Activated CD8-positive, alpha-beta T cell treated with anti-CD3 and anti-CD28 coated beads, Interleukin-2, amount 10 ng/mL, durations not matched to agents 7 days and 5 days (primary cell): Measurements from ENCODE around the gene GPSM1. TPM values are rescaled to one million over a fixed set of nuclear protein-coding genes. Genes with fewer than 3 reads are reported as not detected.
A peak's percentile ranks its signal among the peaks of the same experiment; 100 is the strongest.

Source experiments
- ATAC-seq: fragments of 150-1000 bp; cut with Tn5 transposase; one replicate; pipeline ENCODE4 v1.10.0; 2021; ENCODE audit warnings: moderate library complexity
- CTCF ChIA-PET: fragments of 350-600 bp; sonication (Branson Sonifier 250); formaldehyde crosslinking; loops from one replicate; lab custom pipeline; 2021; ENCODE audit warnings: antibody characterized with exemption; lab: Charles Lee
- POLR2A ChIA-PET: fragments of 350-600 bp; sonication (Branson Sonifier 250); formaldehyde crosslinking; loops from one replicate; lab custom pipeline; 2021; ENCODE audit warnings: antibody characterized with exemption; lab: Charles Lee
- DNase-seq: peaks from one replicate; pipeline ENCODE4 v3.0.0-alpha.2; 2020
- H3K27ac Mint-ChIP-seq: one replicate; pipeline ENCODE4 v1.8.0; 2021; ENCODE audit warnings: mild to moderate bottlenecking, mixed read lengths
- H3K27me3 Mint-ChIP-seq: one replicate; pipeline ENCODE4 v1.8.0; 2021; ENCODE audit warnings: low read depth, mixed read lengths
- H3K36me3 Mint-ChIP-seq: one replicate; pipeline ENCODE4 v1.8.0; 2021; ENCODE audit warnings: low read depth, mixed read lengths
- H3K4me1 Mint-ChIP-seq: one replicate; pipeline ENCODE4 v1.8.0; 2021; ENCODE audit warnings: low read depth, mixed read lengths
- H3K4me3 Mint-ChIP-seq: one replicate; pipeline ENCODE4 v1.8.0; 2021; ENCODE audit warnings: mild to moderate bottlenecking, mixed read lengths
- H3K9me3 Mint-ChIP-seq: one replicate; pipeline ENCODE4 v1.8.0; 2022; ENCODE audit warnings: mixed read lengths; ENCODE audit not compliant: insufficient read depth
- total RNA-seq, 2 experiments: library from RNA; stranded (reverse); gene quantifications; one replicate each; pipeline ENCODE4 v1.2.3, GENCODE V29; 2021

The GPSM1 gene
- total RNA-seq, 2 experiments from 2014 or later, result 1.8 to 2.3 TPM

GRCh38 chr9:136309806-136310220 is 17.5 kb upstream of the GPSM1 start:
- H3K27me3 Mint-ChIP-seq, result peaks cover 5% of the 10 kb centered on the region
- H3K9me3 Mint-ChIP-seq, result peaks cover 5% of the 10 kb centered on the region
- ChIA-PET POLR2A (no interaction called here), CTCF (no interaction called here)
- peaks cover 2% of the 10 kb centered on the region for H3K36me3 Mint-ChIP-seq
- H3K4me1 Mint-ChIP-seq, result peaks cover 5% of the 10 kb centered on the region
- ATAC-seq (no peak), DNase-seq (no peak)
- H3K4me3 Mint-ChIP-seq, result no peak overlapping the region
- no peak overlapping the region for H3K27ac Mint-ChIP-seq

- POLR2A ChIA-PET, result no interaction called here
- no peak for ATAC-seq
- peaks cover 5% of the 10 kb centered on the region for H3K27me3 Mint-ChIP-seq
- no peak for DNase-seq
- peaks cover 10% of the 10 kb centered on the region for H3K9me3 Mint-ChIP-seq
- H3K27ac Mint-ChIP-seq, result no peak overlapping the region
- peaks cover 5% of the 10 kb centered on the region for H3K4me1 Mint-ChIP-seq
- CTCF ChIA-PET, result no interaction called here
- peaks cover 6% of the 10 kb centered on the region for H3K36me3 Mint-ChIP-seq
- H3K4me3 Mint-ChIP-seq, result no peak overlapping the region
These were observed 16.9 kb upstream of the GPSM1 start for GRCh38 chr9:136310273-136311030.

- Mint-ChIP-seq H3K4me1 (peaks cover 8% of the 10 kb centered on the region), H3K27me3 (peaks cover 2% of the 10 kb centered on the region), H3K27ac (no peak overlapping the region), H3K4me3 (no peak overlapping the region), H3K36me3 (peaks cover 9% of the 10 kb centered on the region), H3K9me3 (peaks cover 18% of the 10 kb centered on the region)
- peak; percentile 35 for ATAC-seq
- ChIA-PET POLR2A (no interaction called here), CTCF (interaction anchor here (1.6 kb wide), 1 partner anchor 90 kb away, joined by 6 read pairs; no protein-coding TSS in a partner anchor)
- DNase-seq, result peak; percentile 38
These were observed 16.0 kb upstream of the GPSM1 start for GRCh38 chr9:136311051-136312008.

GRCh38 chr9:136312009-136312375 is 15.3 kb upstream of the GPSM1 start:
- Mint-ChIP-seq H3K27me3 (no peaks in the 10 kb centered on the region), H3K4me1 (peaks cover 6% of the 10 kb centered on the region), H3K4me3 (no peak overlapping the region), H3K36me3 (peaks cover 11% of the 10 kb centered on the region), H3K9me3 (peaks cover 19% of the 10 kb centered on the region), H3K27ac (no peak overlapping the region)
- ATAC-seq (no peak), DNase-seq (no peak)
- CTCF ChIA-PET, result interaction anchor here (1.6 to 2.1 kb wide), 2 partner anchors 51 to 89 kb away, joined by 6 to 8 read pairs; partner anchors contain the start of gene DNLZ
- POLR2A ChIA-PET, result no interaction called here

DNA sequence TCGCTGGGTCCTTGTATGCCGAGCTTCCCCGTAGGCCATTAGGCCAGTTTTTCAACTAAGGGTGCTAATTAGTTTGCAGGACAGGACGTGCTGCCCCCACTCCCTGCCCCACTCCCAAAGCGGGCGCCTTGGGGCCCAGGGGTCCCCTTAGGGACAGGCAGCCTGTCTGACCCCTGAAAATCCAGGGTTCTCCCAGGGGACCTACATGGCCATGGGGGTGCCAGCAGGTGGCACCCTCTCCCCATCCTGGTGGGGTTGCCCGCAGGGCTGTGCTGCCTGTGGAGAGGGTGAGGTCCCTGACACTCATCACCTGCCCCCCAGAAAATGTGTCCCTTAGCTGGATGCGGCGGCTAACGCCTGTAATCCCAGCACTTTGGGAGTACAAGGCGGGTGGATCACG is 14.9 kb upstream of the GPSM1 start:
- no peak overlapping the region for H3K4me3 Mint-ChIP-seq
- peaks cover 6% of the 10 kb centered on the region for H3K4me1 Mint-ChIP-seq
- H3K27ac Mint-ChIP-seq, result no peak overlapping the region
- ChIA-PET CTCF (interaction anchor here (0.6 to 2.1 kb wide), 9 partner anchors 11 to 175 kb away, joined by 3 to 8 read pairs (median 3); partner anchors contain the start of gene DNLZ), POLR2A (no interaction called here)
- no peaks in the 10 kb centered on the region for H3K27me3 Mint-ChIP-seq
- DNase-seq, result peak; percentile 58
- peaks cover 11% of the 10 kb centered on the region for H3K36me3 Mint-ChIP-seq
- H3K9me3 Mint-ChIP-seq, result peaks cover 19% of the 10 kb centered on the region
- ATAC-seq, result peak; percentile 78

DNA sequence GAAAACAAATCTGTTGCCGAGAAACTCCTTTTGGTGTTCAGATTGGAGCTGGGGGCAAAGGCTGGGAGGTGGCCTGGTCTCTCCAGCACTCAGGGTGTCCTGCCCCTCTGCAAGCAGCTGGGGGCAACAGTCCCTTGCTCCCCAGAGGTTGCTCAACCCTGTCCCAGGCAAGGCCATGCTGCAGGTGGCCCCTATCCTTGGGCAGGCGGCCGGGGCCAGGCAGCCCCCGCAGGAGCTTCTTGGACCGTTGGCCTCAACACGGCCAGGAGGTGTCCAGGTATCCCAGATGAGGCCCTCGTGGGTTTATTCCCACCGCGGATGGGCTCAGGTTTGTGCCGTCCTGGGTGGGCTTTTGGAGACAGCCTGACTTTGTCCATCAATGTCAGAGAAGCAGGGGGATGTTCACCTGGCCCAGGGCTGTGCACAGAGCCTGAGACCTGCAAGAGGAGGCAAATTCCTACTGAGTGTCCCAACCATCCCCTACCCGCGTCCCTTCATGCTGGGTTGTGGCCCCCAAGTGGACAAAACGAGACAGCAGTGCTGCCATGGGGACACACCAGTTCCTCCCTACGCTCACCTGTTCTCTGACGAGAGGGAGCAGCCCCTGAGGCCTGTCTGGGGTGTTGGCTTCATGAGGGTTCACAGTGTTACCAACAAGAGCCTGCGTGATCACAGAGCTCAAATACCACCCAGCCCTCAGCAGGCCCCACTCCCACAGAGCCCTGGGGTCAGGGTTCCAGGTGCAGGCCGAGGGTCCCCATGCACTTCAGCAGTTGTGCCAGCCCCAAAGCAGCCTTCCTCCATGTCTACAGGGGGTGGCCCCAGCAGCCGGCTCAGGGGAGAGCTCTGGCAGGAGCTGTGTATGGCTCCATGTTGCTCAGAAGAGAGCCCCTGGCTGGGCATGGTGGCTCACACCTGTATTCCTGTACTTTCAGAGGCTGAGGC is 14.0 kb upstream of the GPSM1 start:
- DNase-seq, result no peak
- peaks cover 11% of the 10 kb centered on the region for H3K36me3 Mint-ChIP-seq
- H3K9me3 Mint-ChIP-seq, result peaks cover 19% of the 10 kb centered on the region
- H3K4me1 Mint-ChIP-seq, result peaks cover 6% of the 10 kb centered on the region
- ChIA-PET CTCF (interaction anchor here (0.6 to 2.1 kb wide), 10 partner anchors 10 to 174 kb away, joined by 3 to 8 read pairs (median 3); partner anchors contain the start of genes DNLZ and INPP5E), POLR2A (interaction anchor here (0.5 kb wide), 1 partner anchor 98 kb away, joined by 3 read pairs; no protein-coding TSS in a partner anchor)
- H3K4me3 Mint-ChIP-seq, result no peak overlapping the region
- H3K27ac Mint-ChIP-seq, result no peak overlapping the region
- H3K27me3 Mint-ChIP-seq, result no peaks in the 10 kb centered on the region
- no peak for ATAC-seq

- Mint-ChIP-seq H3K27ac (no peak overlapping the region), H3K4me3 (no peak overlapping the region), H3K36me3 (peaks cover 11% of the 10 kb centered on the region), H3K4me1 (peaks cover 6% of the 10 kb centered on the region), H3K27me3 (no peaks in the 10 kb centered on the region), H3K9me3 (peaks cover 19% of the 10 kb centered on the region)
- ATAC-seq, result no peak
- DNase-seq, result no peak
- CTCF ChIA-PET, result interaction anchor here (1.3 to 2.1 kb wide), 2 partner anchors 49 to 126 kb away, joined by 3 to 8 read pairs; partner anchors contain the start of genes DNLZ and INPP5E
- POLR2A ChIA-PET, result no interaction called here
These were observed 13.3 kb upstream of the GPSM1 start for GRCh38 chr9:136314056-136314416.

DNA sequence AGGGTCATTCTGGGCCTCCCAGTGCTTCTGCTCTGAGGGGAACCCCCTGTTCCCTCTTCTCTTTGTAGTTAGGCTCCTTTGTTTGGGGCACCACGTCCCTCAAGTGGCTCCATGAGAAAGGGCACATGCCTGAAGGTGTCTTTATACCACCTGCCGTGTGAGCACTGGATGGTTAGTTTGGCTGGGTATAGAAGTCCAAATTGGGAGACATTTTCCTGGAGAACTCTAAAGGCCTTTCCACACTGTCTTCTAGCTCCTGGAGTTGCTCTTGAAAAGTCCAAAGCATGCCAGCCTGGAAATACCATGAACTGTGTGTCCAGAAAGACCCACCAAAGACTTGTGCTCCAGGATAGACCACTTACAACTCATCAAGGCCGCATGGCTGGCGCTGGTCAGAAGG is 12.4 kb upstream of the GPSM1 start:
- CTCF ChIA-PET, result no interaction called here
- DNase-seq, result no peak

GRCh38 chr9:136316271-136316751 is 11.0 kb upstream of the GPSM1 start:
- Mint-ChIP-seq H3K4me3 (no peak overlapping the region), H3K36me3 (peaks cover 11% of the 10 kb centered on the region), H3K27me3 (peaks cover 5% of the 10 kb centered on the region), H3K9me3 (peaks cover 19% of the 10 kb centered on the region), H3K27ac (peak overlapping the region; percentile 61), H3K4me1 (peaks cover 6% of the 10 kb centered on the region)
- ChIA-PET POLR2A (no interaction called here), CTCF (no interaction called here)
- ATAC-seq, result peak; percentile 18
- no peak for DNase-seq

More for the DNA sequence above, 12.4 kb upstream of the GPSM1 start:
- Mint-ChIP-seq H3K27me3 (no peaks in the 10 kb centered on the region), H3K9me3 (peaks cover 19% of the 10 kb centered on the region), H3K4me1 (peaks cover 6% of the 10 kb centered on the region), H3K4me3 (no peak overlapping the region), H3K27ac (no peak overlapping the region), H3K36me3 (peaks cover 11% of the 10 kb centered on the region)
- no peak for ATAC-seq
- POLR2A ChIA-PET, result no interaction called here

DNA sequence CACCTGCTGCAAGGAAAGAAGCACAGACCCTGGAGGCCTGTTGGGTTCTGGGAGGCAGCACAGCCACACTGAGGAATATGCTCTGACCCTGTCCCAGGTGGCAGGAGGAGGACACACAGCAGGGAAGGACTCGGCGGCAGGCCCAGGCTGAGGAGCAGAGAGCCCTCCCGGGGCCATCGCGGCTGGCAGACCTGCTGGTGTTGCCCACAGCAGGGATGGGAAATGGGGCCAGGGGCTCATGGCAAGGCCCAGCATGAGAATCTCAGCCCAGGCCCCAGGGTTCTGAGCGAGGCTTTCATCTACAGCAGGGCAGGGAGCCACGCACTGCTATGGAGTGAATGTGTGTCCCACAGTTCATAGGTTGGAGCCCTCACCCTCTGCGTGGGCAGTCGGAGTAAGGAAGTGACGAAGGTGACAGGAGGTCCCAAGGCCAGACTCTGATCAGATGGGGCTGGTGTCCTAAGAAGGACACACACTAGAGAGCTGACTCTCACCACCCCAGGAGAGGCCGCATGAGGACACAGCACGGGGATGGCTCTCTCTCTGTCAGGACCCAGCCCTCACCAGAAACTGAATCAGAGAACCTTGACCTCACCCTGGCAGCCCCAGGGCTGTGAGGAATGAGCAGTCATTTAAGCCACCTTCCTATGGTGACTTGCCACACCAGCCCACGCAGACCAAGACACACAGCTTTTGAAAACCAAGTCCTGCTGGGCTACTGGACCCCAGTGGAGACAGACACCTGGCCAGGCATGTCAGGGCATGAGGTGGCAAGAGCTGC is 10.3 kb upstream of the GPSM1 start:
- ChIA-PET POLR2A (no interaction called here), CTCF (no interaction called here)
- Mint-ChIP-seq H3K27ac (no peak overlapping the region), H3K9me3 (peaks cover 19% of the 10 kb centered on the region), H3K4me3 (no peak overlapping the region), H3K4me1 (peaks cover 6% of the 10 kb centered on the region), H3K36me3 (peaks cover 11% of the 10 kb centered on the region), H3K27me3 (peaks cover 6% of the 10 kb centered on the region)
- ATAC-seq (no peak), DNase-seq (no peak)
